Amygdala (tissue), 56 donors: ENCODE data around the gene SIAH3.
A peak's percentile ranks its signal among the peaks of the same experiment; 100 is the strongest.

Experiments used
- DNase-seq, 56 donors: peaks; one replicate each; lab custom pipeline; 2025; lab: John Stamatoyannopoulos, UW

Gene SIAH3

DNA sequence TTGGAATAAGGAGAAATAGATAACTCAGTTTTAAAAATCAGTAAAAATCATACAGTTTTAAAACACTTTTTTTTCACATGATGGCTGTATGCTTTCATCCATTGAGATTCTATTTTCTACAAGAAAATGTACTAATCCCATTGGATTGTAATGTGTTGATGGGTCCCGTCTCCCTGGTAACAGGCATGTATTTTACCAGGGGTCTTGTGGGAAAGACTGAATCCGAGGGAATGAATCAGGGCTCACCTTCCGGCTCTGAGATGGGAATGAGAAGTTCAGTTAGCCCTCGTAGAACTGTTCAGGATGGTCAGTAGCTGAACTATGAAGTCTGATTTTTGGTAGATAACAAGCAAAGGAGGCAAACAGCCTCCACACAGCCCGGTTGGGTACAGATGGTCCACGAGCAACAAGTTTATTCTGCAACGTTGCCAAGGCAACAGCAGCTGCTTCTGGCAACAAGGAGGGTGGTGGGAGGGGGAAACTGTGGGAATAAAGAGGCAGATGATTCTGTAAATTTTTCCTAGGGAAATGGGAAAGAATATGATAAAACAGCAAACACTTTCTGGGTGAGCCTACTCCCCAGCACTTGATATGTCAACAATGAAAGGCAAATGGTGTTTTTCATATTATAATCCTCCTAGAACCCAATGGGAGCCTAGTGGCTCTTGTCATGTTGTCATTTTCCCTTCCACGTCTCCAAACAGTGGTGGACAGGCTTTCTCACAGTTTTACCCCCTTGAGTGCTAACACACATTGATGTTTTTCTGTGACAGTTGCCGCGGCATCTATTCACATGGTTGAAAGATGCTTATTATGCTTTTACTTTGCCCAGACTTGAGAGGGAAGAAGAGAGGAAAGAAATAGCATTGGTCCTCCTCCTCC lies 12.4 kb upstream of the SIAH3 start:
- peak in 28 of 56 donors; percentile 8 to 77 (median 33) for DNase-seq

DNA sequence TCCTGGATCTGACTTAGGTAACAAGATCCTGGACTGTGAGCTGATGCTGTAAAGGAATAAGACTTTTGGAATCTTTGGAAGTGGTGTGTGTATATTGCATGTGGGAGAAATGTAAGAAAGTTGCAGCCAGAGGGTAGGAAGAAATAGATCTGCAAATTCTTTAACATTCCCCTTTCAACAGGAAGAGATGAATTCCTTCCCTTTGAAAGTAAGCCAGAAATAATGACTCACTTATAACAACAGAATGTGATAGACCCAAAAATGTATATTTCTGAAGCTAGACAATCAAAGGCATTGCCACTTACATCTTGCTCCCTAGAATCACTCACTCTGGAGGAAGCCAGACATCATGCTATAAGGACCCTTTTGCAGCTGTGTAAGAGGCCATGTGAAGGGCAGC lies 9.8 kb upstream of the SIAH3 start:
- no peak for DNase-seq

- no peak for DNase-seq
Observed at GRCh38 chr13:45860240-45860639, 8.7 kb upstream of the SIAH3 start.

DNA sequence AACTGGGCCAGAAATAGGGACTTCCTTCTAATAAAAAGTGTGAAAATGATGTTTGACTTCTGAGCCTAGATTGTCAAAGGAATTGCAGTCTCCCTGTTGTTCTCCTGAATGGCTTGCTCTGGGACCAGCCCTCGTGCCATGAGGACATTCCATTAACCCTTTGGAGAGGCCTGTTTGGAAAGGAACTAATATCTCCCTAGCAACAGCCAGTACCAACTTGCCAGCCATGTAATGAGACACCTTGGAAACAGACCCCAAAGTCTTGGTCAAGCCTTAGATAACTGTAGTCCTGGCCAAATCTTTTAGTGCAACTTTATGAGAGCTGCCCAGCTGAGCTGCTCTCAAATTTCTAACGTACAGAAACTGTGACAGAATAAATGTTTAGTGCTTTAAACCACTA lies 8.2 kb upstream of the SIAH3 start:
- DNase-seq: no peak

DNA sequence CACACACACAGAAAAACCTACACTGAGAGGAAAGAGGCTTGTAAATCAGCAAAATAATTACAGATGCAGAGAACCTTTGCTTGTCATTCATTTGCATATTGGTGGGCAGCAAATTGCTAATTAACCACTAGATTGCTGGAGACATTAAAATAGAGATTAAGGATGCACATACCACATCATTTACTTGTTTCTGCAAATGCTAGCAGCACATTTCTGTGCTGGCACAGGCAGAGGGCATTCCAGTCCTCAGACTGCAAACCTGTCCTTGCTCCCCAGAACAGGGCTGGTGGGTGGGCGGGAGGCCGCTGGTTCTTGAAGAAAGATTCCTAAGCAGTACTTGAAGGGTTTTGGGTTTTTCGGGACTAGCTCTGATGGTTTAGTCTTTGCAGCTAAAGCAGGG lies 941 bp upstream of the SIAH3 start:
- no peak for DNase-seq

GRCh38 chr13:45851956-45852355 lies 403 bp upstream of the SIAH3 start:
- no peak for DNase-seq

DNA sequence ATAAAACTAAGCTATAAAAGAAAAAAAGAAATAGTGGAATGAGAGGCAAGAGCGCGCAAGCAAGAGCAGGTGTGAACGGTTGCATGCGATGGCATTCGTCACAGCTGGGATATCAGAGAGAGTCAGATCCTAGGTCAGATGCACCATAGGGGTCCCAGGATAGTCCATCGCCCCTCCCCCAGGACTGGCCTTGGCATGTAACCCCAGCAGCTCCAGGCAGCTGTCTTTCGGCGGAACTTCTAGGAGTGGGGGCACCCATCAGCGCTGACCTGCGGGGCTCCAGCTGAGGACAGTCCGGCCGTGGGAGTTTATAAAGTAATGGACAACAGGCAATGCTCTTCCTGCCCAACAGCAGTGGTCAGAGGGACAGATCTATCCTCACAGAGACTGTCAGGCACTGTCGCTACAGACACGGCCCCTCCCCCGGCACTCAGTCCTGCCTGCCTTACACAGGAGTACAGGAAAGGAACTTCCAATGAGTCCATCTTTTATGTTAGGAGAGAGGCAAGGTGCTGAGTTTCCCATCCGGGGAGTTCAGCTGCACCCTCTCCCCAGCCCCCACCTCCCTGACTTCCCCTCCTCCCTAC lies 1.4 kb downstream of the SIAH3 start:
- no peak for DNase-seq

- no peak for DNase-seq
Observed at GRCh38 chr13:45849408-45849807, 2.1 kb downstream of the SIAH3 start.

DNA sequence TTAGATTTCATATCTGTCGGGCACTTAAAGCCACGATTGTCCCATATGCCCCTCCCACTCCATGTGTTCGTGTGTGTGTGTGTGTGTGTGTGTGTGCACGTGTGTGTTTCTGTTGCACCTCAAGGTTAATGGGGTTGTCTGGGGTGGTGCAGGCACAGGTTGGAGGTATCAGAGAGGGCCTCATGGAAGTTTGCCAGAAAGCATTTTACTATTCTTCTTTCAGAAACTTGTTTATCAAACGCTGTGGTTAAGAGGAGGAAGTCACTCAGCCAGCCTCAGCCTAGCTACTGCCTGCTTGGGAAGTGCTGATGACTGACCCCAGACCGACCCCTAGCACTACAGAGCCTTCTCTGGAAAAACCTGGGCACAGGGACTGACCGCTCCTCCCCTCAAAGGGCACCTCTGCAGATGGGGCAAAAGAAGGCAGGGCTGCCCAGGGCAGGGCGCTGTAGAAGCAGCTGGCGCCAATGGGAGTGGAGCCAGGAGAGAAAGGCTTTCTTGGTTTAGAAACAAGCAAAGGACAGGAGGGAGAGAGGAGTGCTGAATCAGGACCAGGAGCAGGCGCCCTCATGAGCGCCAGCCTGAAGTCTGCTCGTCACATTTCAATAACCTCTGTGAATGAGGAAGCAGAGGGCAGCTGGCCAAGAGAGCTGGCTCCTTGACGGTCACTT lies 3.9 kb downstream of the SIAH3 start:
- no peak for DNase-seq

DNA sequence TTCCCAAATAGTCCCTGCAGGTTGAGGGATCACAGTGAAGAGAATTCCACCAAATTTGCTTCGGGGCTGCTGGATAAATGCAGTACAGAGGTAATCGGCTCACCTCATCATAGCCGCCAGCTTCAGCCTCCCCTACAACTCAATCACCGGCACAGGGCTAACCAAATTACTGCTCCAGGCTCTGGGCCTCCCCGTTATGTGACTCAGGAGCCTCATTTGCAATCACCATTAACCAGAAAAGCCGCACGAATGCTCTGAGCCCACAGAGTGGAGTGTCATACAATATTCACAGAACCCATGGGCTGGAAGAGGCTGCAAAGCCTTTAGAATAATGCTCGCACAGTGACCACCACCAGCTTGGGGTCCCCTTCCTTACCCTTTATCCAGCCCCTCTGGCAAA lies 4.9 kb downstream of the SIAH3 start:
- DNase-seq: no peak

- peak in 2 of 56 donors; percentile 12 to 28 for DNase-seq
Observed at GRCh38 chr13:45838171-45838745, 13.3 kb downstream of the SIAH3 start.

DNA sequence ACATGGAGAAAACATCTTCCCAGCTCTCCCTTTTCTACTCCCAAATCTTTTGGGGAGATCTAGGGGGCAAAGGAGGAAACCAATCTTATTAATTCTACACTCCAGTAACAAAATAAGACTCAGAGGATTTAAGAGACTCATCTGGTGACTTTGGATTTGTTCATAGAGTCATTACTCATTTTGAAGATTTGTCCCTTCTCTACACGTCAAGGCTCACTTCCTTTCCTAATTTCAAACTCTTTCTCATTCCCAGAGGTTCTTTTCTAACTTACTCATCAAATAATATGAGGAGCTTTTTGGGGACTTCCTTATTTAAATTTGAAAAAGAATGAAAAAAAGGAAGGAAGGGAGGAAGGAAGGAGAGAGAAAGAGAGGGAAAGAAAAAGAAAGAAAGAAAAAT lies 14.4 kb downstream of the SIAH3 start:
- DNase-seq: no peak

- no peak for DNase-seq
Observed at GRCh38 chr13:45834411-45834994, 17.1 kb downstream of the SIAH3 start.

- peak in 8 of 56 donors; percentile 14 to 48 (median 24) for DNase-seq
Observed at GRCh38 chr13:45833663-45834375, 17.7 kb downstream of the SIAH3 start.

- DNase-seq: no peak
Observed at GRCh38 chr13:45833242-45833641, 18.3 kb downstream of the SIAH3 start.

GRCh38 chr13:45831851-45832250 lies 19.7 kb downstream of the SIAH3 start:
- DNase-seq: no peak

GRCh38 chr13:45830121-45830520 lies 21.4 kb downstream of the SIAH3 start:
- no peak for DNase-seq

DNA sequence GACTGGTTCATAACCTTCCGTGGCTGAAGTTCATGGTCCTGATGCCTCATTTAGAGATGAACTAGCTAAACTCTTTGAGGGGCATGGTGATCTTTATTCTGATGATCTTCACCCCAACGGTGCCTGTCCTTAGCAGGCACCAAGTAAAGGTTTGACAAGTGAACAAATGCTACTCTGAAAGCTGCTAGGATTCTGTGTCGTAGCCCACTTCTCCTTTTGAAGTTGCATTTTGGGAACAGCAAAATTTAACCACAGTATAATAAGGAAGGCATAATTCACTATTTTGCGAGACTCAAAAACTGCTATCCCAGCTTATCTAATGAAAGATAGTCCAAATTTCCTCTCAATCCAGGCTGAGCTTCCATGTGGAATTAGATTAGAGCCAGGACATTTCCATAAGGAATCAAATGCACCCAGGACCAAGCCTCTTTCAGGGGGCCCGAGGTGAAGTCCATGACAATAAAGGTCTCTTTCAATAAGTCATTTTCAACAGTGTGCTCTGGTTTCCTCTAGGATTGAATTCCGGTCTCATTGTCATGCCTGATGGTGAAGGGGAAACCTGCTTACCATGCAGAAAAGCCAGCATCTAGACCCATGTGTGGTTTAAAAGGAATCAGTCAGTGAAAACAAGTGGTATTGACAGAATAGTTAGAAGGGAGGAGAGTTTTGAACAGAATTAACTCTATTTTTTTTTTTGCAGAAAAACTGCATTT lies 23.1 kb downstream of the SIAH3 start:
- DNase-seq: no peak

GRCh38 chr13:45827318-45827717 lies 24.2 kb downstream of the SIAH3 start:
- DNase-seq: no peak

GRCh38 chr13:45826731-45827130 lies 24.8 kb downstream of the SIAH3 start:
- DNase-seq: no peak
